HCT116 (cell line): ENCODE measurements around the gene ZNF30. TPM values are rescaled to one million over a fixed set of nuclear protein-coding genes. Genes with fewer than 3 reads are reported as not detected.

Experiments
- ATAC-seq: fragments of 200-7000 bp; cut with Tn5 transposase; 2 replicates; pipeline ENCODE4 v1.9.1; 2020; ENCODE audit warnings: mild to moderate bottlenecking, moderate library complexity
- BruUV-seq: library from RNA; stranded (reverse); fragments of 400-500 nt; replicated peaks from 2 replicates; lab custom pipeline; 2021; lab: Mats Ljungman, UMichigan
- CTCF ChIA-PET: fragments of 300-600 bp; sonication (Branson Sonifier 250); formaldehyde crosslinking; loops from one replicate; lab custom pipeline; 2021; ENCODE audit warnings: antibody characterized with exemption; lab: Charles Lee
- POLR2A ChIA-PET: fragments of 300-600, 350-600 bp; sonication (Branson Sonifier 250); formaldehyde crosslinking; loops from one replicate; lab custom pipeline; 2021; ENCODE audit warnings: antibody characterized with exemption; lab: Charles Lee
- RAD21 ChIA-PET, 2 experiments: fragments of 300-600 bp; sonication (Branson Sonifier 250); formaldehyde crosslinking; loops; one replicate each; lab custom pipeline; 2023; ENCODE audit warnings: low total read pairs in 2 of 2; ENCODE audit not compliant: uncharacterized antibody in 2 of 2, unreplicated experiment in 2 of 2, low non-redundant PET in 1 of 2; lab: Charles Lee
- DNase-seq: peaks from one replicate; pipeline ENCODE4 v3.0.0-alpha.2; 2010; ENCODE audit warnings: low read depth, low spot score
- H2AFZ ChIP-seq: fragments of 200-600 bp; shearing (Covaris generic), sonication (generic); 2 replicates; pipeline ENCODE4 v1.6.1; 2017; ENCODE audit warnings: low read depth, mixed run types, mixed read lengths, antibody characterized with exemption, low read length; ENCODE audit not compliant: poor library complexity, severe bottlenecking
- H3K27ac ChIP-seq: 2 replicates; pipeline ENCODE4 v1.5.1; 2012; ENCODE audit warnings: low read depth, low read length
- H3K27me3 ChIP-seq: fragments of 200-600 bp; sonication (generic); 2 replicates; pipeline ENCODE4 v1.6.1; 2016; ENCODE audit warnings: mixed run types, low read length, mixed read lengths; ENCODE audit not compliant: insufficient read depth
- H3K36me3 ChIP-seq, 2 experiments: fragments of 200-500 bp in 1 of 2; fragments of 200-600 bp in 1 of 2; sonication (Bioruptor generic) in 1 of 2; sonication (generic) in 1 of 2; 2 replicates each; pipeline versions ENCODE4 v1.5.1 to v1.6.1; 2014 to 2016; ENCODE audit warnings: low read length in 2 of 2, inconsistent platforms in 1 of 2, mixed read lengths in 1 of 2, mixed run types in 1 of 2; ENCODE audit not compliant: insufficient read depth in 2 of 2, control insufficient read depth in 1 of 2
- H3K4me1 ChIP-seq, 2 experiments: fragments of 200-600 bp in 1 of 2; sonication (generic) in 1 of 2; 2 replicates each; pipeline versions ENCODE4 v1.5.1 to v1.6.1; 2012 to 2017; ENCODE audit warnings: low read length in 2 of 2, inconsistent platforms in 1 of 2, mild to moderate bottlenecking in 1 of 2, mixed read lengths in 1 of 2, mixed run types in 1 of 2, moderate library complexity in 1 of 2; ENCODE audit not compliant: insufficient read depth in 2 of 2, control insufficient read depth in 1 of 2
- H3K4me2 ChIP-seq: fragments of 200-600 bp; sonication (generic); 2 replicates; pipeline ENCODE4 v1.6.1; 2017; ENCODE audit warnings: mixed run types, low read length, mixed read lengths
- H3K4me3 ChIP-seq, 2 experiments: fragments of 200-600 bp in 1 of 2; sonication (generic) in 1 of 2; replicated peaks in 1 of 2; 2 replicates each; pipeline ENCODE4 v1.5.1; 2011 to 2016; ENCODE audit warnings: low read length in 2 of 2, control low read depth in 1 of 2, low read depth in 1 of 2, mild to moderate bottlenecking in 1 of 2, mixed read lengths in 1 of 2, mixed run types in 1 of 2
- H3K79me2 ChIP-seq: fragments of 200-600 bp; sonication (generic); 2 replicates; pipeline ENCODE4 v1.6.1; 2017; ENCODE audit warnings: mild to moderate bottlenecking, mixed run types, low read length, moderate library complexity, mixed read lengths; ENCODE audit not compliant: insufficient read depth
- H3K9ac ChIP-seq: fragments of 200-600 bp; sonication (generic); 2 replicates; pipeline ENCODE4 v1.6.1; 2016; ENCODE audit warnings: low read length, mixed read lengths
- H3K9me2 ChIP-seq: fragments of 200-600 bp; sonication (generic), shearing (Covaris generic); 2 replicates; pipeline ENCODE4 v1.6.1; 2017; ENCODE audit warnings: mixed run types, mild to moderate bottlenecking, moderate library complexity; ENCODE audit not compliant: insufficient read depth
- H3K9me3 ChIP-seq, 2 experiments: fragments of 200-500 bp in 1 of 2; fragments of 200-600 bp in 1 of 2; sonication (Bioruptor generic) in 1 of 2; sonication (generic) in 1 of 2; 2 replicates each; pipeline ENCODE4 v1.6.1; 2014 to 2017; ENCODE audit warnings: low read length in 2 of 2, mixed read lengths in 2 of 2, inconsistent platforms in 1 of 2, low read depth in 1 of 2, mild to moderate bottlenecking in 1 of 2, mixed run types in 1 of 2, moderate library complexity in 1 of 2; ENCODE audit not compliant: control insufficient read depth in 1 of 2, insufficient read depth in 1 of 2
- H4K20me1 ChIP-seq: fragments of 200-600 bp; sonication (generic), shearing (Covaris generic); 2 replicates; pipeline ENCODE4 v1.6.1; 2017; ENCODE audit warnings: mixed run types, mild to moderate bottlenecking, moderate library complexity; ENCODE audit not compliant: insufficient read depth
- ATF3 ChIP-seq: IDR thresholded peaks from 2 replicates; pipeline ENCODE4 v1.6.1; 2012
- CBX3 ChIP-seq: IDR thresholded peaks from 2 replicates; pipeline ENCODE4 v1.6.1; 2012; ENCODE audit warnings: low read depth
- CTCF ChIP-seq, 3 experiments: fragments of 200-600 bp in 1 of 3; sonication (generic) in 1 of 3; IDR thresholded peaks in 2 of 3; conservative IDR thresholded peaks in 1 of 3; 2 replicates each; pipeline ENCODE4 v1.5.1; 2012 to 2017; ENCODE audit warnings: low read depth in 2 of 3, low read length in 2 of 3, antibody characterized with exemption in 1 of 3, borderline replicate concordance in 1 of 3, control low read depth in 1 of 3, mild to moderate bottlenecking in 1 of 3, mixed read lengths in 1 of 3, mixed run types in 1 of 3, moderate library complexity in 1 of 3; ENCODE audit not compliant: insufficient read depth in 1 of 3
- EGR1 ChIP-seq: IDR thresholded peaks from 2 replicates; pipeline ENCODE4 v1.6.1; 2012; ENCODE audit warnings: low read depth
- ELF1 ChIP-seq: IDR thresholded peaks from 2 replicates; pipeline ENCODE4 v1.6.1; 2012; ENCODE audit warnings: low read depth, borderline replicate concordance
- JUND ChIP-seq: IDR thresholded peaks from 2 replicates; pipeline ENCODE4 v1.6.1; 2012
- MAX ChIP-seq: IDR thresholded peaks from 2 replicates; pipeline ENCODE4 v1.6.1; 2012
- POLR2A ChIP-seq: IDR thresholded peaks from 2 replicates; pipeline ENCODE4 v1.7.0; 2011; ENCODE audit warnings: borderline replicate concordance; ENCODE audit not compliant: insufficient read depth, insufficient read length; ENCODE audit errors: extremely low read depth
- POLR2AphosphoS5 ChIP-seq: IDR thresholded peaks from 2 replicates; pipeline ENCODE4 v1.6.1; 2011; ENCODE audit warnings: mild to moderate bottlenecking, low read depth, low read length, moderate library complexity
- RAD21 ChIP-seq: IDR thresholded peaks from 2 replicates; pipeline ENCODE4 v1.6.1; 2012; ENCODE audit warnings: low read depth, mild to moderate bottlenecking
- REST ChIP-seq: IDR thresholded peaks from 2 replicates; pipeline ENCODE4 v1.6.1; 2012; ENCODE audit warnings: low read depth
- SP1 ChIP-seq: IDR thresholded peaks from 2 replicates; pipeline ENCODE4 v1.6.1; 2012; ENCODE audit warnings: low read depth
- YY1 ChIP-seq: IDR thresholded peaks from 2 replicates; pipeline ENCODE4 v1.6.1; 2011; ENCODE audit warnings: low read length, low read depth, moderate library complexity, mild to moderate bottlenecking; ENCODE audit not compliant: insufficient replicate concordance; ENCODE audit errors: extremely low read depth
- ZFX ChIP-seq: fragments of 450-650 bp; IDR thresholded peaks from 2 replicates; pipeline ENCODE4 v1.6.1; 2017
- ZNF274 ChIP-seq: fragments of 200-500 bp; sonication (Bioruptor generic); IDR thresholded peaks from 2 replicates; pipeline ENCODE4 v1.6.1; 2014; ENCODE audit warnings: mild to moderate bottlenecking, low read depth, low read length, inconsistent platforms
- intact Hi-C: fragments of 100-400 bp; cut with micrococcal nuclease; formaldehyde crosslinking; loops from 2 replicates; pipeline ENCODE4 v1.10.0; 2022
- total RNA-seq: library from RNA; stranded (reverse); gene quantifications from one replicate; pipeline ENCODE4 v1.2.1, GENCODE V29; 2021; ENCODE audit not compliant: unreplicated experiment

Gene ZNF30
- total RNA-seq, 1 experiment from 2014 or later, result 4.1 TPM

GRCh38 chr19:34904664-34905527 lies 21.8 kb upstream of the ZNF30 start:
- no TSS peak for BruUV-seq

More at GRCh38 chr19:34904664-34905527, 21.8 kb upstream of the ZNF30 start:
- CTCF ChIA-PET, result no interaction called here
- Histone ChIP-seq H3K9ac (no peak overlapping the region), H4K20me1 (no peaks in the 10 kb centered on the region), H3K79me2 (no peaks in the 10 kb centered on the region), H3K27me3 (no peaks in the 10 kb centered on the region), H2AFZ (no peak overlapping the region), H3K4me1 (no peaks in the 10 kb centered on the region), H3K27ac (no peak overlapping the region), H3K4me2 (no peak overlapping the region)
- ATAC-seq, result no peak
- POLR2A ChIA-PET, result no interaction called here
- intact Hi-C loops, result no loop called here
- RAD21 ChIA-PET, result no interaction called here
- TF ChIP-seq ATF3, result no peak
- no peak for TF ChIP-seq ZFX
- TF ChIP-seq MAX, result no peak
- no peak for TF ChIP-seq ELF1
- no peak for TF ChIP-seq RAD21
- TF ChIP-seq JUND, result no peak
- TF ChIP-seq CTCF (IDR thresholded peaks at IDR 0.05 in 2 of 3, conservative IDR thresholded peaks at IDR 0.05 in 1 of 3; ENCODE audit: borderline replicate concordance in 1 of 3, insufficient read depth in 1 of 3, low read depth in 2 of 3, low read length in 2 of 3), result no peak
- no peak for TF ChIP-seq REST
- TF ChIP-seq ZNF274, result no peak
- TF ChIP-seq YY1, result no peak
- no peak for TF ChIP-seq POLR2A
- TF ChIP-seq POLR2AphosphoS5, result no peak
- TF ChIP-seq EGR1, result no peak
- no peak for TF ChIP-seq CBX3
- no peak for TF ChIP-seq SP1
- TF ChIP-seq, all 23 proteins: peak for 0
- Histone ChIP-seq H3K9me3 (no peaks in the 10 kb centered on the region), H3K9me2 (no peaks in the 10 kb centered on the region), H3K4me3 (no peak overlapping the region), H3K36me3 (no peaks in the 10 kb centered on the region)
- no peak for DNase-seq
